GM21360 (cell line): ENCODE results near the gene MATCAP1.
A peak's percentile ranks its signal among the peaks of the same experiment; 100 is the strongest.

Source experiments
- ATAC-seq: cut with Tn5 transposase; IDR thresholded peaks from one replicate; pipeline ENCODE4 v1.9.1; 2021; ENCODE audit warnings: mild to moderate bottlenecking, moderate library complexity; ENCODE audit not compliant: unreplicated experiment

Gene MATCAP1

GRCh38 chr16:67158637-67159600 is 24.8 kb downstream of the MATCAP1 start:
- ATAC-seq: peak; percentile 31

DNA sequence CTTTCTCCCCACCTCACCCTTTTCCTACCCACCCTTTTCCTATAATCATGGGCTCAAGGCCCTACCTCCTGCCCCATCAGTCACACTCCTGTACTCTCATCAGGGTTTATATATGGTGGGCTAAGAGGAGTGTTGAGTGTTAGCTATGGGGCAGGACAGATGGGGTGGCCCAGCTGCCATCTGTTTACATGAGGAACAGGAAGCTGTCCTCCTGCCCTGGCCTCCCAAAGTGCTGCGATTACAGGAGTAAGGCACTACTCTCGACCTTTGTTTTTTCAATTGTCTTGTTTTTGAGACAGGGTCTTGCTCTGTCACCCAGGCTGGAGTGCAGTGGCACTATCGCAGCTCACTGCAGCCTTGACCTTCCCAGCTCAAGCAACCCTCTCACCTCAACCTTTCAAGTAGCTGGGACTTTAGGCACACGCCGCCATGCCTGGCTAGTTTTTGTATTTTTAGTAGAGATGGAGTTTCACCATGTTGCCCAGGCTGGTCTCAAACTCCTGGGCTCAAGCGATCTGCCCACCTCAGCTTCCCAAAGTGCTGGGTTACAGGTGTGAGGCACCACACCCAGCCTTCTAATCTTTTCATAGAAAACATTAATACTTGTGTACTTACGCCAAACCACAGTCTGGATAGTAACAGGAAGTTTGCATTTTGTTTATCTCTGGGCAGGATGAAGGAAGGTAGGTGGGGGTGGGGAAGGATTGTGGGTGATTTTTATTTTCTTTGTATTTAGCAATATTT is 25.7 kb downstream of the MATCAP1 start:
- no peak for ATAC-seq

DNA sequence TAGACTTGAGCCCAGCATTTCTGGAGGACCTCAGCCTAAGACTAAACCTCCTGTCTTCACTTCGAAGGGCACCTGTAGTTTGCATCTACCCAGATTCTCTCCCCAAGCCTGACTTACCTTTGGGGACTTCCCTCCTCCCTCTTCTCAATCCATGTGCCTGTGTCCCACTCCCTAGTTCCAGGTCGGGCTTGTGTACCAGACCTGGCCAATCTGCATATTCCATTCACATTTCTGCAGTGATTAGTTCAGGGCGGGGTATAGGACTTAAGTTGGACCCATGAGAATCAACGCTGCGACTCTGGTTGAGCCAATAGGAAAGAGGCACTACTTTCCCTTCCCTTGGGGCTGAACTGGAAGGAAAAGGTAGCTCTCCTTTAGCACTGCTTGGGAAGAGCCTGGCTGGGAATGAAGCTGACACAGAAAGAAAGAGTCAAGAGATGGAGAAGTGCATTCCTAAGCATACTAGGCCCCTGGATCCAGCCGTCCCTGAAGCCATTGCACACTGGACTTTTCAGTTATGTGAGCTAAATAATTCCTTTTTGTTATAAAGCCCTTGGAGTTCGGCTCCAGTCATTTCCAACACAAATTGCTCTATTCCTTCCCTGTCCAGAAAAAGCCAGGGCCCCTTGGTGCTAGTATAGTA is 26.5 kb downstream of the MATCAP1 start:
- ATAC-seq: no peak

- ATAC-seq: no peak
Observed at GRCh38 chr16:67156143-67156844, 27.5 kb downstream of the MATCAP1 start.

GRCh38 chr16:67155295-67156142 is 28.2 kb downstream of the MATCAP1 start:
- no peak for ATAC-seq

GRCh38 chr16:67154578-67155294 is 29.0 kb downstream of the MATCAP1 start:
- no peak for ATAC-seq

DNA sequence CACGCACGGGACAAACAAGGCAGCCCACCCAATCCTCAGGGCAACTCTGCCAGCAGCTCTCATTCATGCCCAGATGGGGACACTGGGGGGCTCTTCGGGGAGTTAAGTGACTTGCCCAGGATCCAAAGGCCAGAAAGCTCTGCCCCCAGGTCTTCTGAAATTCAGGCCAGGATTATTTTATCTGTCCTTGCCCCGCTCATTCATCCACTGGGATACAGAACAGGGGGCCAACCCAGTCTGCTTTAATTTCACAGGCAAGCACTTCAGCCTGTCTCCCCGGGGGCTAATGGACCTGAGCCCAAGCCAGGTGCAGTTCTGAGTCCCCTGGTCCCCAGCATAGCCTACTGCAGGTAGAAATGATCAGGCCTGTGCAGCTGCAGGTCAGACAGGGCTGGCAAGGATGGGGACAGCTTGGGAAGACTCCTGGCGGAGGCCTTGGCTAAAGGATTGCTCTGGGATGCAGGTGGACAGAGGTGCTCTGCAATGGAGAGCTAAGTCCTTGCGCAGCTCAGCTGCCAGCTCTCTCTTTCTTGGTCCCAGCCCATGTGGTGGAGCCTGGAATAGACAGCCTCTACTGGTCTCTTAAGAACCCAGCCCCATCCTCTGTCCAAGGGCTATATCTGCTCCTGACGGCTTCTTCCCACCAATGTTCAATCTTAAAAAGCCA is 32.2 kb downstream of the MATCAP1 start:
- no peak for ATAC-seq

GRCh38 chr16:67150833-67151396 is 32.8 kb downstream of the MATCAP1 start, which contains the start of gene B3GNT9:
Gene B3GNT9 (minus strand): TSS chr16:67150998. CDS start chr16:67150485, 513 bp downstream.
- ATAC-seq: peak; percentile 50

DNA sequence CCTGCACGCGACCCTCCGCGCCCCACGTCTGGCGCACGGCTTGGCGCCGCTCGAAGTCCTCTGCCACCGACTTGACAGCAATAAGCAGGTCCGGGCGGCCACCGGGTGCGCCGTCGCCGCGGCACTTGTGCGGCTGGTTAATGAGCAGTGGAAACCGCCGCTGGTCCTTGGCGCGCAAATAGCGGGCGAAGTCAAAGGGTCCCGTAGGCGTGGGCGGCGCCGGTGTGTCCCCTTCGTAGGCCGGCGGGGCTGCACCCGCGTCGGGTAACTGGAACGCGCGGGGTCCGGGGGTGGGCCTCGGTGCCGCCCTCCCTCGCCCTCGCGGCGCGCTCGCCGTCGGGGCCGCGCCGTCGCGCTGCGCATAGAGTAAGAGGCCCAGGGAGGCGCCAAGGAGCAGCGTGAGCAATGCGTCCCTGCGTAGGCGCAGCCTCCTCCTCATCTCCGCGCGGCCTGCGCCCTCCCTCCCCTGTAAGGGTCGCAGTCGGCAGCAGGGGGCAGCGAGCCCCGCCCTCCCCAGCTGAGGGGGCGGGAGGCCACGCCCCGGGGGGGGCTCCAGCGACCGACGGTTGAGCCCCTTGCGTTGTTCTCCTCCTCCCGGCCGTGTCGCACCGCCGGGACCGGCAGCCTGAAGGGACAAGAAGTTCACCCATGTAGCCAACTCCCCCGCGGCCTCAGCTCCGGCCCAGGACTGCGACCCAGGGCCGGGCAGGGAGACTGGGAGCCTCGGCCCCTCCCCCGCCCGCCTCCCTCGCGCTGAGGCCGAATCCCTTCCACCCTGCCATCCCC is 33.5 kb downstream of the MATCAP1 start:
- peak; percentile 34 for ATAC-seq

DNA sequence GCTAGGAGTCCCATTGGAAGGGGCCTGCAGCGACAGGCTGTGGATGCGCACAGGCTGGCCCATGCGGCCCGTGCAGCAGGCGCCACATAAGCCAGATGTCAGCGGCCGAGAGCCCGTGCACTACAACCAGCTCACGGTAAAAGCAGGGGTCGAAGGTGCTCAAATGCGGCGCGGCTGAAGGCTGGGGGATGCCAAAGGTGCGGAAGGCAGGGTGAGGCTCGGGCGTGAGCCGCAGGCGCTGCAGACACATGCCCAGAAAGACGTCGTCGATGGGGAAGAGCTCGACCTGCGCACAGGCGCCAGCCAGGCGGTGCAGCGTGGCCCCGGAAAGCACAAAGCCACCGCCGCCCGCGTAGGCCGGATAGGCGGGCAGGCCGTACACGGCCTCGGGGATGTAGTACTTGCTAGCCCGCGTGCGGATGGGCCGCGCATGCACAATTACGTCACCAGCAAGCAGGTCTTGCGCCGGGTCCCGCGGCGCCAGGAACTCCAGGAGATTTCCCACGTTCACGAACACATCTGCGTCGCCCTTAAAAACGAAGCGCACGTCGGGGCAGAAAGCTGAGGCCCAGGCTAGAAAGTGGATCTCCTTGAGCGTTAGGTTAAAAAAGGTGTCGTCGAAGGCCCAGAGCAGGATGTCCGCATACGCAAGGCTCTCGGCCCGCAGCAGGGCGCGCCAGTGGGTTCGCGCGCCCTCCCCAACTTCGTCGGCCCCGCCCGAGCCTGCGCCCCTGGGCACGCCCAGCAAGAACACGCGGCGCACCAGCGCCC is 34.3 kb downstream of the MATCAP1 start:
- ATAC-seq: no peak

DNA sequence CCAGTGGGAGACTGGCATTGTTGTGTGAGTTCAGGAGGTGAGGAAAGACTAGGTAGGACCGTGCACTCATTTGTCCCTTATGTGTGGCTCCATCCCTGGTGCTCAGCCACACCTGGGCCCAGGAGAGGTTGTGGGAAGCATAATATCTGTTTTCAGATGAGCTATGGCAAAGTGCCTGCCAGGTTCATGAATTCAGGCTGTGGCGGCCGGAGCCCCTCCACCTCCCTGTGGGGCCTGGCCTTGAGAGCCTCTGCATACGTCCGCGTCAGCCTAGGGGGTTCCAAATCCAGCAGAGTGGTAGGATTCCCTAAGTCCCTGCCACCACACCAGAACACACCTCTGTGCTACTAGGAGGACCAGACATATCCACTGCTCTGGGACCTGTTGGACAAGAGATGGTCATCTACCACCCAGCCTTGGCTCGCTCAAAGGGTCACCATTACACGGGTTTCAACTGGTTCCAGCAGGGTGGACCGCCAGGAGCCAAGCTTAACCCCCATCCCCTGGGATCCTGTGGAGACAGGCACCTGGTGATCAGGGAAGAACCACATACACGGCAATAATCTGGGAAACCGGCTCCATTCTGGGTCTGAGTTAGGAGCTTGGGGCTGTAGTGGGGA is 35.0 kb downstream of the MATCAP1 start:
- no peak for ATAC-seq

GRCh38 chr16:67148221-67148620 is 35.5 kb downstream of the MATCAP1 start:
- no peak for ATAC-seq

GRCh38 chr16:67147437-67148140 is 36.2 kb downstream of the MATCAP1 start:
- no peak for ATAC-seq

- ATAC-seq: no peak
Observed at GRCh38 chr16:67146523-67147357, 37.0 kb downstream of the MATCAP1 start.

DNA sequence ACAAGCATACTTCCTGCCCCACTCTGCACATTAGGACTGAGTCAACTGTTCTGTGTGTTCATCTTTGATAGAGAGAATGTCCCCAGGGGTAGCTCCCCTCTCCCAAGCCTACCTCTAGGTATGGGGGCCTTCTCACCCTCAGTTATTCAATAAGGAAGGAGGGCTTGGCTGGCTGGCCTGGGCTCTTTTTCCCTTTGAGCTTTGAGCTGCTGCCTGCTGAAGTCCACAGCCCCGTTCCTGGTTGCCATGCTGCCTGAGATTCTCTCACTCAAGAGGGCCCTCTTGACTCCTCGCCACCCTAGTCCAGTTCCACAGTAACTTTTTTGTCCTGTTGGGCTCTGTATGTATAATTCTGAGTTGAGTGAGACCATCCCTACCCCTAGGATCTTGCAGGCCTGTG is 38.0 kb downstream of the MATCAP1 start:
- no peak for ATAC-seq
